Superior temporal gyrus (tissue), 1 donor: ENCODE measurements around the gene GRPR.
"Not testable (repeated sequence)": the region's sequence is repeated elsewhere in the genome, so short reads cannot be mapped to it uniquely, and the experiment has no call there.

Experiments used
- DNase-seq: peaks from one replicate; pipeline ENCODE4 v3.0.0-alpha.2; 2016; ENCODE audit errors: extremely low spot score

Gene GRPR

GRCh38 chrX:16177260-16177659 is 53.9 kb downstream of the GRPR start:
- no peak for DNase-seq

GRCh38 chrX:16183843-16184242 is 60.5 kb downstream of the GRPR start:
- DNase-seq = not testable (repeated sequence)

- no peak for DNase-seq
These were observed 62.4 kb downstream of the GRPR start for GRCh38 chrX:16185725-16186136.

GRCh38 chrX:16186380-16187007 is 63.1 kb downstream of the GRPR start:
- DNase-seq = no peak

- DNase-seq = no peak
These were observed 63.8 kb downstream of the GRPR start for GRCh38 chrX:16187024-16187760.

- DNase-seq = no peak
These were observed 65.3 kb downstream of the GRPR start for GRCh38 chrX:16188687-16189086.

GRCh38 chrX:16191605-16192004 is 68.2 kb downstream of the GRPR start:
- DNase-seq = no peak

GRCh38 chrX:16196829-16197228 is 73.5 kb downstream of the GRPR start:
- no peak for DNase-seq

- no peak for DNase-seq
These were observed 76.0 kb downstream of the GRPR start for GRCh38 chrX:16199343-16199742.

GRCh38 chrX:16202943-16203342 is 79.6 kb downstream of the GRPR start:
- no peak for DNase-seq
